Cardiac fibroblast (primary cell): ENCODE results near the gene CD44.

Source experiments
- DNase-seq, 2 donors: peaks; one replicate each; pipeline versions ENCODE4 v3.0.0 to v3.0.0-alpha.2; 2010; ENCODE audit warnings: low read depth in 2 of 2
- H3K4me3 ChIP-seq, 2 donors: replicated peaks in 1 of 2; 1 replicate in 1 of 2; 2 replicates in 1 of 2; pipeline ENCODE4 v1.5.1; 2011; ENCODE audit warnings: low read depth in 2 of 2, low read length in 2 of 2, mild to moderate bottlenecking in 2 of 2, moderate library complexity in 1 of 2
- TF ChIP-seq, protein P1 (sequence below): IDR thresholded peaks from one replicate; pipeline ENCODE4 v1.5.1; 2011; ENCODE audit warnings: low read depth, mild to moderate bottlenecking, low read length, inconsistent platforms

CD44 gene

DNA sequence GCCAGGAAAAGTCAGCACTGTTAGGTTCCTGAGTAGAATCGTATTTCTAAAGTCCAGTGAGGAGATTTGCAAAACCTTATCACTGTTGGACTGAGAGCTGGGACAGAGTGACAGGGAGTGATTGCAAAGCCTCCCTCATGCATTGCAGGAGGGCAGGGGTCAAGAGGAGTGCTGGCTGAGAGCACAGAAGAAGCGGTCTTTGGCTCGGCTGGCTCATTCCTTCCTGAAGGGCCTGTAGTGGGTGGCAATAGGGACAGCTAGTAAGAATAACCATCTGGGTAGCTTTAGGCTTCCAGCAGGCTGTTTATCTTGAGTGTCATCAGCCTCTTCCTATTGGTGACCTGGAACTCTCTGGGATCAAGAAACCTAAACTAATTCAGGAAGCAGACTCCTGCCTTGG lies 53.4 kb downstream of the CD44 start:
- H3K4me3 ChIP-seq, result no peak overlapping the region
- DNase-seq, result peak; percentile 38 to 74
- TF ChIP-seq, protein P1, sequence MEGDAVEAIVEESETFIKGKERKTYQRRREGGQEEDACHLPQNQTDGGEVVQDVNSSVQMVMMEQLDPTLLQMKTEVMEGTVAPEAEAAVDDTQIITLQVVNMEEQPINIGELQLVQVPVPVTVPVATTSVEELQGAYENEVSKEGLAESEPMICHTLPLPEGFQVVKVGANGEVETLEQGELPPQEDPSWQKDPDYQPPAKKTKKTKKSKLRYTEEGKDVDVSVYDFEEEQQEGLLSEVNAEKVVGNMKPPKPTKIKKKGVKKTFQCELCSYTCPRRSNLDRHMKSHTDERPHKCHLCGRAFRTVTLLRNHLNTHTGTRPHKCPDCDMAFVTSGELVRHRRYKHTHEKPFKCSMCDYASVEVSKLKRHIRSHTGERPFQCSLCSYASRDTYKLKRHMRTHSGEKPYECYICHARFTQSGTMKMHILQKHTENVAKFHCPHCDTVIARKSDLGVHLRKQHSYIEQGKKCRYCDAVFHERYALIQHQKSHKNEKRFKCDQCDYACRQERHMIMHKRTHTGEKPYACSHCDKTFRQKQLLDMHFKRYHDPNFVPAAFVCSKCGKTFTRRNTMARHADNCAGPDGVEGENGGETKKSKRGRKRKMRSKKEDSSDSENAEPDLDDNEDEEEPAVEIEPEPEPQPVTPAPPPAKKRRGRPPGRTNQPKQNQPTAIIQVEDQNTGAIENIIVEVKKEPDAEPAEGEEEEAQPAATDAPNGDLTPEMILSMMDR, result no peak

DNA sequence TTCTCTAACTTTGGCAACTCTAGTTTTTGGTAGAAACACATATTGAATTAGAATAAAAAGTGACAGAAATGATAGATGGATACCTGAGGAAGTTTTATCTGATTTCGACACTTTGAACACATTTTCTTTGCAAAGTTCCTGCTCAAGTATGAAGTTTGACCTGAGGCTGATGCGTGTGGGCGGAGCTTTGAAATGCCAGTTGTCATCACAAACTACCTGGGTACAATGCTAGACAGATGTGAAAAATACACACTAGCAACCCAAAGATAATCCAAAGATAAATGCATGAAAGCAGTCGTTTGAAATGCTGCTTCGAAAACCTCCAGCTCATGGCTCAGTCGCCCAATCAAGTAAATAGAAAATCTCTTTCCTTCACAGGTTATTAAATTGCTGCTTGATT lies 54.8 kb downstream of the CD44 start:
- DNase-seq, result no peak
- no peak overlapping the region for H3K4me3 ChIP-seq
- TF ChIP-seq, protein P1, result no peak

DNA sequence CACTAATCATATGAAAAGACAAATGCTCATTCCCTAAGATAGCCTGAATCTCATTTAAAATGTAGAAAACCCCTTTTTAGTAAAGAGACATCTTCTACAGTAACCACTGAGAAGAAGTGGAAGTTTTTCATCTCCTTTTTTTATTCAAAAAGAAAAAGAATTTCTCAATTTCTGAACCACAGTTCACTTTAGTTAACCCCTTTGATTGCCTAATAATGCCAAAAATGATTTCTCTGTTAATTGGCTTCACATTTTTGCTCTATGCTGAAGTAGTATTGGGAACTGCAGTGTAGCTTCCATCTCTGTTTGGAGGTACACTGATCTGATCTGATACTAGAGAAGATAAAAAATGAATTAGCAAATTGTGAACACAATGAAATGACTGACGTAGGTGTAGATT lies 58.3 kb downstream of the CD44 start:
- no peak for DNase-seq
- H3K4me3 ChIP-seq, result no peak overlapping the region
- TF ChIP-seq, protein P1, result no peak

DNA sequence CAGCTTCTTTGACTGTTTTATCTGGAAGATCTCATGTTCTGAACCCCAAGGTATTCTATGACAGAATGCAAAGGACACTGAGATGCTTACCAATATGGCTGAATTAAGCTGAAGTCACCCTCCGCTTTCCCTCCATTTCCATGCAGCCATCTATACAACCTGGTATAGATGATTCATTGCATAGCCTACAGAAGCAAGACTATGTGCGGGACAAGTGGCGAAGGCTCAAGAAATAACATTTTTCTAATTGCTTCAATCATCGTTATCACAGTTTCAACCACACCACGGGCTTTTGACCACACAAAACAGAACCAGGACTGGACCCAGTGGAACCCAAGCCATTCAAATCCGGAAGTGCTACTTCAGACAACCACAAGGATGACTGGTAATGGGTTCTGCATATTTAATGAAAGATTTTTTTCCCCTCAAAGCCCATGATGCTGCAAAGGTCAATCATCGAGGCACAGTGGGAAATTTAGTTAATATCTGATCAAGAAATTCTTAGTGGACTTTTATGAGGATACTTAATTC lies 61.9 kb downstream of the CD44 start:
- no peak for DNase-seq
- no peak overlapping the region for H3K4me3 ChIP-seq
- TF ChIP-seq, protein P1, result no peak

DNA sequence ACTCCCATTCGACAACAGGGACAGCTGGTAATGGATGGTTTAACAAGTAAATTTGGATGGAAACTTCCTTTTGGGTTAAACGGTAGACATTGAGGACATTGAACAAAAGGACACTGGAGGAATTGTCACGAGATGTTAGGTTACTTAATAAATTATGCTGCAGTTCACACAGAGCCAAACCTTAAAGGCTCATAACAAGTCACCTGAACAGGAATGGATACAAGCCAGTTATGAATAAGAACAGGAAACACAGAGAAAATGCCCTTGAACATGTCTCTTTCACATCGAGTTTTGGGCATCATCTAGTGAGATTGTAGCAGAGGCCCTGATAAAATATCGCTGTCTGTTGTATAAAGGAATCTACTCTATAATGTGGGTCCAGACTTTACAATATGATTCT lies 65.6 kb downstream of the CD44 start:
- H3K4me3 ChIP-seq, result no peak overlapping the region
- no peak for DNase-seq
- TF ChIP-seq, protein P1, result no peak

DNA sequence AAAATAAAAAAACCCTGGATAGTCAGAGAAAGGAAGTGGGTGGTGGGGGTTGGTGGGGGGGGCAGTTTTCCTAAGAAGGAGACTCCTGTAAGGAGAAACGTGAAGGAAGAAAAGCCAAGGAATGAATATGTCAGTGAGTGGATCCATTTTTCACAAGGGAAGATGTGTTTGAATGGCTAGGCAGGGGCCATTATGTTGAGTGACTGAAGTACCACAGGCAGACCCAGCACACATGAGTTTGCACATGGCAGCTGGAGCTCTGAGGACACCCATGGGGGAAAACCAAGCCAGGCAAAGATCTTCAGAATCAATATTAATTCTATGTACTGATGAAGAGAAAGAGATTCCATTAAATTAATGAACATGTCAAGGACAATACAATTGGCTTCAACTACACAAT lies 67.6 kb downstream of the CD44 start:
- no peak for DNase-seq
- TF ChIP-seq, protein P1, result no peak
- no peak overlapping the region for H3K4me3 ChIP-seq

DNA sequence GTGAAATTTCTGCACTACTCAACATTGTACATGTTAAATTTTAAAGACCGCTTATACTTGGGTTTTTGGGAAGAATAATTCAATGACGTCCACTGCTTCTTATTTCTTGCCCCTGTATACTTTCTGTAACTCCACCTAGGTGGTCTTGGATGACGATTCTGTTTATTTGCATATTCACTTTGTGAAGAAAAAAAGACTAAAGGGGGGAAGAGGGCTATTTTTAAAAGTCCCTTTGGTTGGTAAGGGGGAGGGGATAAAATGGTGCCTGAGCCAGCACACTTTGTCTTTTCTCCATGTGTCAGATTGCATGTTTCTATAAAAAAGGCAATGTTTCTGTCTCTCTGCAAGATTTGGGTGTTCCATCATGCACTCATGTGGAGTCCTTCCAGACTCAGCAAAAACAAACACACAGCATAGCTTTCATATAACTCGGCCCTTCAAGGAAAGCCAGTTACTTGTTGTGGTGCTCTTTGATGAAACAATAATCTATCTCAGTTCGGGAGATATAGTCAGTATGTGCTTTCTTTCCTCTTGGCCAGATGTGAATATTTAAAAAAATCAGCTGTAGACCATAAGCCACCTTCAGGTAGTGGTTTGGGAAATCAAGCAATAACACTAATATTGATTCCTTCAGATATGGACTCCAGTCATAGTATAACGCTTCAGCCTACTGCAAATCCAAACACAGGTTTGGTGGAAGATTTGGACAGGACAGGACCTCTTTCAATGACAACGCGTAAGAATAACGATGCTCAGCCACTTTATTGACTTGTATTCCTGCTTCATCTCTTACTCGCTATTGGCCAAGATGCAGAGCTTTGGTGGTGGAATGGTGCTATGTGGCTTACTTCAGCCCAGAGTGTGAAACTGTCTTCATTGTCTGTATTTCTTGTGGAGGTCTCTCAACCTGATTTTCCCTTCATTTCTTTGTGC lies 68.8 kb downstream of the CD44 start:
- TF ChIP-seq, protein P1, result no peak
- no peak overlapping the region for H3K4me3 ChIP-seq
- no peak for DNase-seq
